ENCODE data around the gene MEOX1. TPM values are rescaled to one million over a fixed set of nuclear protein-coding genes. Genes with fewer than 3 reads are reported as not detected.

MEOX1 gene
- total and polyA plus RNA-seq, 2 of the 13 experiments (the other 11 are each of a cell fraction or from before 2014, with no cell fraction given) = not detected

DNA sequence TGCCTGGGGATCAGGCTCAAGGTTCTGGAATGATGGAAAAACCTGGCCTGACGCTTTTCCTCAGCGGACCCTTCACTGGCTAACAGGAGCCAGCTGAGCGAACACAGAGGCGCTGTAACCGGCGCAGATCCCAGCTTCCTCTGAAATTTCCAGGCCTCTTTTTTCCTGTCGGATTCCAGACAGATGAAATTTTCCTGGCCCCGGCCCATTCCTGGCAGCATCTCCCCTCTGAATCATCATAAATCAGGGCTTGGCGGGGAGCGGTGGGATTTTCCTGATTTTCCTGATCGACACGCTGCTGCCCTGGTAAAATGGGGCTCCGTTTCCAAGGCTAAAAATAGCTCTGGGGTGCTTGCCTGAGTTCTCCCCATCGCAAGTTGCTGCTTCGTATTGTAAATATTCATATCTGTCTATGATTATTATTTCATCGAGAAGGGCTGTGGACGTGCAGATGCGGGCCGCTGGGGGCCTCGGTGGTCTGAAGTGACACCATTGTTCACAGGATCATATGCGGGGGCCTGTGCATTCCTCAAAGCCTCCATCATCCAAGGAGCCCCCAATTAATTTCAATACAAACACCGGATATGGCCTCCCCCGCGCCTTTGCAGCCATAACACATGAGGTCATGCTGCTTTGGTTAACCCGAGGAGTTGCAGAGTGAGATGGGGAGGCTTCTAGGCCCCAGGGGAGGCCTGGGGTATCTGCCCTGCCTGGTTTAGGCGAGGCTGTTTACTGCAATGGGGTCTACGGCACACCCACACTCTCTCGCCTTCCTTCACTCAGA is 69.8 kb downstream of the MEOX1 start (continued):
- TF ChIP-seq NONO (IDR thresholded peaks at IDR 0.05) (no peak), NONO (CRISPR knock-in tag; conservative IDR thresholded peaks at IDR 0.05) (no peak), ZNF24 (IDR thresholded peaks at IDR 0.05) (no peak), ATAD3A (CRISPR knock-in tag; IDR thresholded peaks at IDR 0.05) (no peak), ZZZ3 (CRISPR knock-in tag; IDR thresholded peaks at IDR 0.05; ENCODE audit: borderline replicate concordance) (no peak), ZNF672 (CRISPR knock-in tag; IDR thresholded peaks at IDR 0.05) (no peak), ZNF331 (CRISPR knock-in tag; IDR thresholded peaks at IDR 0.05) (no peak), HMG20A (CRISPR knock-in tag; IDR thresholded peaks at IDR 0.05; ENCODE audit: borderline replicate concordance) (no peak), YEATS4 (CRISPR knock-in tag; IDR thresholded peaks at IDR 0.05; ENCODE audit: borderline replicate concordance) (no peak), ZNF350 (CRISPR knock-in tag; IDR thresholded peaks at IDR 0.05; ENCODE audit: borderline replicate concordance, low read depth) (no peak), HOXA3 (CRISPR knock-in tag; IDR thresholded peaks at IDR 0.05) (0 out of 2 replicates have a peak, but pooled peaks have one; percentile 15), ZBTB14 (CRISPR knock-in tag; IDR thresholded peaks at IDR 0.05) (no peak), ZNF75D (CRISPR knock-in tag; IDR thresholded peaks at IDR 0.05; ENCODE audit: borderline replicate concordance) (no peak)
- TF ChIP-seq, protein P1, sequence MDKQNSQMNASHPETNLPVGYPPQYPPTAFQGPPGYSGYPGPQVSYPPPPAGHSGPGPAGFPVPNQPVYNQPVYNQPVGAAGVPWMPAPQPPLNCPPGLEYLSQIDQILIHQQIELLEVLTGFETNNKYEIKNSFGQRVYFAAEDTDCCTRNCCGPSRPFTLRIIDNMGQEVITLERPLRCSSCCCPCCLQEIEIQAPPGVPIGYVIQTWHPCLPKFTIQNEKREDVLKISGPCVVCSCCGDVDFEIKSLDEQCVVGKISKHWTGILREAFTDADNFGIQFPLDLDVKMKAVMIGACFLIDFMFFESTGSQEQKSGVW (CRISPR knock-in tag; IDR thresholded peaks at IDR 0.05; ENCODE audit: borderline replicate concordance) = no peak
- TF ChIP-seq, protein P2, sequence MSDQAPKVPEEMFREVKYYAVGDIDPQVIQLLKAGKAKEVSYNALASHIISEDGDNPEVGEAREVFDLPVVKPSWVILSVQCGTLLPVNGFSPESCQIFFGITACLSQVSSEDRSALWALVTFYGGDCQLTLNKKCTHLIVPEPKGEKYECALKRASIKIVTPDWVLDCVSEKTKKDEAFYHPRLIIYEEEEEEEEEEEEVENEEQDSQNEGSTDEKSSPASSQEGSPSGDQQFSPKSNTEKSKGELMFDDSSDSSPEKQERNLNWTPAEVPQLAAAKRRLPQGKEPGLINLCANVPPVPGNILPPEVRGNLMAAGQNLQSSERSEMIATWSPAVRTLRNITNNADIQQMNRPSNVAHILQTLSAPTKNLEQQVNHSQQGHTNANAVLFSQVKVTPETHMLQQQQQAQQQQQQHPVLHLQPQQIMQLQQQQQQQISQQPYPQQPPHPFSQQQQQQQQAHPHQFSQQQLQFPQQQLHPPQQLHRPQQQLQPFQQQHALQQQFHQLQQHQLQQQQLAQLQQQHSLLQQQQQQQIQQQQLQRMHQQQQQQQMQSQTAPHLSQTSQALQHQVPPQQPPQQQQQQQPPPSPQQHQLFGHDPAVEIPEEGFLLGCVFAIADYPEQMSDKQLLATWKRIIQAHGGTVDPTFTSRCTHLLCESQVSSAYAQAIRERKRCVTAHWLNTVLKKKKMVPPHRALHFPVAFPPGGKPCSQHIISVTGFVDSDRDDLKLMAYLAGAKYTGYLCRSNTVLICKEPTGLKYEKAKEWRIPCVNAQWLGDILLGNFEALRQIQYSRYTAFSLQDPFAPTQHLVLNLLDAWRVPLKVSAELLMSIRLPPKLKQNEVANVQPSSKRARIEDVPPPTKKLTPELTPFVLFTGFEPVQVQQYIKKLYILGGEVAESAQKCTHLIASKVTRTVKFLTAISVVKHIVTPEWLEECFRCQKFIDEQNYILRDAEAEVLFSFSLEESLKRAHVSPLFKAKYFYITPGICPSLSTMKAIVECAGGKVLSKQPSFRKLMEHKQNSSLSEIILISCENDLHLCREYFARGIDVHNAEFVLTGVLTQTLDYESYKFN (CRISPR knock-in tag; conservative IDR thresholded peaks at IDR 0.05) = no peak
- TF ChIP-seq, protein P3, sequence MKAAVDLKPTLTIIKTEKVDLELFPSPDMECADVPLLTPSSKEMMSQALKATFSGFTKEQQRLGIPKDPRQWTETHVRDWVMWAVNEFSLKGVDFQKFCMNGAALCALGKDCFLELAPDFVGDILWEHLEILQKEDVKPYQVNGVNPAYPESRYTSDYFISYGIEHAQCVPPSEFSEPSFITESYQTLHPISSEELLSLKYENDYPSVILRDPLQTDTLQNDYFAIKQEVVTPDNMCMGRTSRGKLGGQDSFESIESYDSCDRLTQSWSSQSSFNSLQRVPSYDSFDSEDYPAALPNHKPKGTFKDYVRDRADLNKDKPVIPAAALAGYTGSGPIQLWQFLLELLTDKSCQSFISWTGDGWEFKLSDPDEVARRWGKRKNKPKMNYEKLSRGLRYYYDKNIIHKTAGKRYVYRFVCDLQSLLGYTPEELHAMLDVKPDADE (CRISPR knock-in tag; IDR thresholded peaks at IDR 0.05) = no peak
- TF ChIP-seq, protein P4, sequence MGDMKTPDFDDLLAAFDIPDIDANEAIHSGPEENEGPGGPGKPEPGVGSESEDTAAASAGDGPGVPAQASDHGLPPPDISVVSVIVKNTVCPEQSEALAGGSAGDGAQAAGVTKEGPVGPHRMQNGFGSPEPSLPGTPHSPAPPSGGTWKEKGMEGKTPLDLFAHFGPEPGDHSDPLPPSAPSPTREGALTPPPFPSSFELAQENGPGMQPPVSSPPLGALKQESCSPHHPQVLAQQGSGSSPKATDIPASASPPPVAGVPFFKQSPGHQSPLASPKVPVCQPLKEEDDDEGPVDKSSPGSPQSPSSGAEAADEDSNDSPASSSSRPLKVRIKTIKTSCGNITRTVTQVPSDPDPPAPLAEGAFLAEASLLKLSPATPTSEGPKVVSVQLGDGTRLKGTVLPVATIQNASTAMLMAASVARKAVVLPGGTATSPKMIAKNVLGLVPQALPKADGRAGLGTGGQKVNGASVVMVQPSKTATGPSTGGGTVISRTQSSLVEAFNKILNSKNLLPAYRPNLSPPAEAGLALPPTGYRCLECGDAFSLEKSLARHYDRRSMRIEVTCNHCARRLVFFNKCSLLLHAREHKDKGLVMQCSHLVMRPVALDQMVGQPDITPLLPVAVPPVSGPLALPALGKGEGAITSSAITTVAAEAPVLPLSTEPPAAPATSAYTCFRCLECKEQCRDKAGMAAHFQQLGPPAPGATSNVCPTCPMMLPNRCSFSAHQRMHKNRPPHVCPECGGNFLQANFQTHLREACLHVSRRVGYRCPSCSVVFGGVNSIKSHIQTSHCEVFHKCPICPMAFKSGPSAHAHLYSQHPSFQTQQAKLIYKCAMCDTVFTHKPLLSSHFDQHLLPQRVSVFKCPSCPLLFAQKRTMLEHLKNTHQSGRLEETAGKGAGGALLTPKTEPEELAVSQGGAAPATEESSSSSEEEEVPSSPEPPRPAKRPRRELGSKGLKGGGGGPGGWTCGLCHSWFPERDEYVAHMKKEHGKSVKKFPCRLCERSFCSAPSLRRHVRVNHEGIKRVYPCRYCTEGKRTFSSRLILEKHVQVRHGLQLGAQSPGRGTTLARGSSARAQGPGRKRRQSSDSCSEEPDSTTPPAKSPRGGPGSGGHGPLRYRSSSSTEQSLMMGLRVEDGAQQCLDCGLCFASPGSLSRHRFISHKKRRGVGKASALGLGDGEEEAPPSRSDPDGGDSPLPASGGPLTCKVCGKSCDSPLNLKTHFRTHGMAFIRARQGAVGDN (CRISPR knock-in tag; IDR thresholded peaks at IDR 0.05) = peak; percentile 33; the same call in 1 of the 2 replicates
